Sciatic nerve (tissue), 2 donors: Measurements from ENCODE around the gene NEDD9. TPM values are rescaled to one million over a fixed set of nuclear protein-coding genes. Genes with fewer than 3 reads are reported as not detected.

Experiments used
- ATAC-seq: fragments of 200-7000 bp; cut with Tn5 transposase; one replicate; pipeline ENCODE4 v1.9.1; 2020; ENCODE audit warnings: mild to moderate bottlenecking, moderate library complexity
- DNase-seq: peaks from one replicate; pipeline ENCODE4 v3.0.0-alpha.2; 2020; ENCODE audit warnings: low spot score
- intact Hi-C: fragments of 100-400 bp; cut with DNase I; formaldehyde crosslinking; loops from one replicate; pipeline ENCODE4 v1.14.2; 2022
- total RNA-seq: library from RNA; stranded (reverse); fragmentation: NEBNext Ultra II Directional; extraction: Animal tissue kit (Norgen Biotek cat#: 25700); gene quantifications from one replicate; pipeline ENCODE4 v1.2.1, GENCODE V29; 2021
- donor health status: DM: no; HTN: no; CAD: no.
- donor health status: DM: no; HTN: no; CAD: no.

Gene NEDD9
- total RNA-seq, 1 donor from 2014 or later: 55.4 TPM

- peak; percentile 29 for ATAC-seq
- intact Hi-C loops: no loop called here
Measured at GRCh38 chr6:11264100-11264499, 31.6 kb upstream of the NEDD9 start.

GRCh38 chr6:11263291-11263775 lies 30.9 kb upstream of the NEDD9 start:
- intact Hi-C loops: no loop called here
- peak; percentile 70 for DNase-seq

More at GRCh38 chr6:11264100-11264499, 31.6 kb upstream of the NEDD9 start:
- DNase-seq: no peak

GRCh38 chr6:11262242-11262641 lies 29.8 kb upstream of the NEDD9 start:
- ATAC-seq: no peak
- intact Hi-C loops: no loop called here
- no peak for DNase-seq

More at GRCh38 chr6:11263291-11263775, 30.9 kb upstream of the NEDD9 start:
- ATAC-seq: peak; percentile 95

GRCh38 chr6:11260249-11261038 lies 28.0 kb upstream of the NEDD9 start:
- intact Hi-C loops: no loop called here
- DNase-seq: no peak
- no peak for ATAC-seq

- ATAC-seq (no peak), DNase-seq (no peak)
- intact Hi-C loops: no loop called here
Measured at GRCh38 chr6:11258260-11259237, 26.1 kb upstream of the NEDD9 start.

GRCh38 chr6:11255610-11256009 lies 23.1 kb upstream of the NEDD9 start:
- DNase-seq (no peak), ATAC-seq (no peak)
- intact Hi-C loops: no loop called here

- ATAC-seq (no peak), DNase-seq (no peak)
- intact Hi-C loops: no loop called here
Measured at GRCh38 chr6:11253594-11253993, 21.1 kb upstream of the NEDD9 start.

- DNase-seq: peak; percentile 86
- peak; percentile 96 for ATAC-seq
- intact Hi-C loops: no loop called here
Measured at GRCh38 chr6:11251553-11252360, 19.3 kb upstream of the NEDD9 start.

GRCh38 chr6:11250108-11250507 lies 17.6 kb upstream of the NEDD9 start:
- intact Hi-C loops: no loop called here
- no peak for DNase-seq
- no peak for ATAC-seq

- intact Hi-C loops: no loop called here
- no peak for ATAC-seq
- no peak for DNase-seq
Measured at GRCh38 chr6:11248974-11249761, 16.7 kb upstream of the NEDD9 start.

- DNase-seq (no peak), ATAC-seq (no peak)
- intact Hi-C loops: no loop called here
Measured at GRCh38 chr6:11246722-11247121, 14.3 kb upstream of the NEDD9 start.

- intact Hi-C loops: no loop called here
Measured at GRCh38 chr6:11245381-11246256, 13.2 kb upstream of the NEDD9 start.

GRCh38 chr6:11244387-11245126 lies 12.1 kb upstream of the NEDD9 start:
- no peak for DNase-seq
- intact Hi-C loops: no loop called here
- no peak for ATAC-seq

More at GRCh38 chr6:11245381-11246256, 13.2 kb upstream of the NEDD9 start:
- no peak for ATAC-seq
- DNase-seq: no peak

GRCh38 chr6:11243861-11244260 lies 11.4 kb upstream of the NEDD9 start:
- intact Hi-C loops: no loop called here
- ATAC-seq (no peak), DNase-seq (no peak)

GRCh38 chr6:11242711-11243110 lies 10.2 kb upstream of the NEDD9 start:
- ATAC-seq (no peak), DNase-seq (no peak)
- intact Hi-C loops: no loop called here

GRCh38 chr6:11241793-11242201 lies 9.3 kb upstream of the NEDD9 start:
- ATAC-seq (peak; percentile 95), DNase-seq (peak; percentile 88)
- intact Hi-C loops: no loop called here
